BE2C (cell line): ENCODE data around the gene RIMBP3C.
"Not testable (repeated sequence)": the region's sequence is repeated elsewhere in the genome, so short reads cannot be mapped to it uniquely, and the experiment has no call there.

Experiments used
- DNase-seq: peaks from one replicate; pipeline ENCODE4 v3.0.0-alpha.2; 2020
- H3K27me3 ChIP-seq: fragments of 250-450 bp; sonication (Bioruptor Pico); 2 replicates; pipeline ENCODE4 v1.5.1; 2020; ENCODE audit warnings: mild to moderate bottlenecking
- H3K36me3 ChIP-seq: fragments of 250-450 bp; sonication (Bioruptor Pico); 2 replicates; pipeline ENCODE4 v1.5.1; 2020; ENCODE audit warnings: mild to moderate bottlenecking
- H3K4me1 ChIP-seq: fragments of 250-450 bp; sonication (Bioruptor Pico); 2 replicates; pipeline ENCODE4 v1.5.1; 2020
- H3K4me3 ChIP-seq: 2 replicates; pipeline ENCODE4 v1.5.1; 2011; ENCODE audit warnings: low read depth, low read length
- H3K9me3 ChIP-seq: fragments of 250-450 bp; sonication (Bioruptor Pico); 2 replicates; pipeline ENCODE4 v1.5.1; 2020
- CTCF ChIP-seq: IDR thresholded peaks from 2 replicates; pipeline ENCODE4 v1.5.1; 2012; ENCODE audit warnings: mild to moderate bottlenecking, low read depth, low read length

Gene RIMBP3C

GRCh38 chr22:21582801-21583740 lies 31.8 kb upstream of the RIMBP3C start:
- Histone ChIP-seq H3K36me3 (peaks cover 11% of the 10 kb centered on the region), H3K9me3 (no peaks in the 10 kb centered on the region), H3K4me3 (no peak overlapping the region), H3K27me3 (no peaks in the 10 kb centered on the region), H3K4me1 (no peaks in the 10 kb centered on the region)
- no peak for TF ChIP-seq CTCF
- DNase-seq = no peak

GRCh38 chr22:21581009-21581713 lies 29.9 kb upstream of the RIMBP3C start:
- DNase-seq, H3K27me3 ChIP-seq, H3K9me3 ChIP-seq, H3K4me3 ChIP-seq, H3K4me1 ChIP-seq, H3K36me3 ChIP-seq: not testable (repeated sequence)

GRCh38 chr22:21580623-21581007 lies 29.4 kb upstream of the RIMBP3C start:
- not testable (repeated sequence) for H3K4me1 ChIP-seq, H3K4me3 ChIP-seq, DNase-seq, H3K27me3 ChIP-seq, H3K9me3 ChIP-seq, H3K36me3 ChIP-seq

GRCh38 chr22:21579474-21579851 lies 28.2 kb upstream of the RIMBP3C start:
- Histone ChIP-seq H3K27me3 (no peaks in the 10 kb centered on the region), H3K4me1 (no peaks in the 10 kb centered on the region), H3K4me3 (no peak overlapping the region), H3K36me3 (peaks cover 12% of the 10 kb centered on the region), H3K9me3 (no peaks in the 10 kb centered on the region)
- no peak for DNase-seq
- no peak for TF ChIP-seq CTCF

- Histone ChIP-seq H3K36me3 (peaks cover 28% of the 10 kb centered on the region), H3K4me3 (no peak overlapping the region), H3K9me3 (no peaks in the 10 kb centered on the region), H3K27me3 (no peaks in the 10 kb centered on the region), H3K4me1 (no peaks in the 10 kb centered on the region)
- DNase-seq = no peak
- TF ChIP-seq CTCF = no peak
Measured at GRCh38 chr22:21573750-21574494, 22.7 kb upstream of the RIMBP3C start.

GRCh38 chr22:21573293-21573734 lies 22.1 kb upstream of the RIMBP3C start:
- no peak for DNase-seq
- no peaks in the 10 kb centered on the region for H3K4me1 ChIP-seq
- H3K4me3 ChIP-seq = no peak overlapping the region
- peaks cover 28% of the 10 kb centered on the region for H3K36me3 ChIP-seq
- no peaks in the 10 kb centered on the region for H3K9me3 ChIP-seq
- no peak for TF ChIP-seq CTCF
- no peaks in the 10 kb centered on the region for H3K27me3 ChIP-seq
